Transverse colon (tissue), 4 donors: ENCODE measurements around the gene ACR. TPM values are rescaled to one million over a fixed set of nuclear protein-coding genes. Genes with fewer than 3 reads are reported as not detected.

Experiments
- DNase-seq: peaks from one replicate; pipeline ENCODE4 v3.0.0-alpha.2; 2019
- H3K27ac ChIP-seq, 4 donors: fragments of 200-600 bp; sonication (generic); 2 replicates each; pipeline ENCODE4 v1.5.1; 2016 to 2018; ENCODE audit warnings: inconsistent platforms in 4 of 4
- H3K27me3 ChIP-seq: fragments of 200-600 bp; sonication (generic); 2 replicates; pipeline ENCODE4 v1.5.1; 2017; ENCODE audit warnings: inconsistent platforms
- H3K36me3 ChIP-seq, 4 donors: fragments of 200-600 bp; sonication (generic); 2 replicates each; pipeline ENCODE4 v1.5.1; 2017 to 2019; ENCODE audit warnings: inconsistent platforms in 4 of 4
- H3K4me1 ChIP-seq, 4 donors: fragments of 200-600 bp; sonication (generic); 2 replicates each; pipeline ENCODE4 v1.5.1; 2017 to 2020; ENCODE audit warnings: inconsistent platforms in 4 of 4
- H3K4me3 ChIP-seq, 4 donors: fragments of 200-600 bp; sonication (generic); 1 replicate in 1 of 4; 2 replicates in 3 of 4; pipeline versions ENCODE4 v1.5.1 to v1.6.1; 2017 to 2019; ENCODE audit warnings: inconsistent platforms in 4 of 4
- H3K9me3 ChIP-seq, 2 donors: fragments of 200-600 bp; sonication (generic); 2 replicates each; pipeline ENCODE4 v1.5.1; 2017 to 2019; ENCODE audit warnings: inconsistent platforms in 2 of 2
- CTCF ChIP-seq, 5 experiments: fragments of 200-600 bp in 3 of 5; fragments of 450-650 bp in 2 of 5; sonication (generic) in 3 of 5; IDR thresholded peaks; 1 replicate in 2 of 5; 2 replicates in 3 of 5; pipeline ENCODE4 v1.5.1; 2016 to 2017; ENCODE audit warnings: antibody characterized with exemption in 5 of 5, inconsistent platforms in 3 of 5, mild to moderate bottlenecking in 2 of 5, moderate library complexity in 1 of 5
- EP300 ChIP-seq: sonication (generic); formaldehyde crosslinking; IDR thresholded peaks from one replicate; pipeline ENCODE4 v1.6.1; 2017; ENCODE audit warnings: antibody characterized with exemption, low read depth
- POLR2A ChIP-seq: fragments of 450-650 bp; IDR thresholded peaks from one replicate; pipeline ENCODE4 v1.6.1; 2016; ENCODE audit warnings: antibody characterized with exemption, mild to moderate bottlenecking, moderate library complexity
- POLR2AphosphoS5 ChIP-seq, 3 donors: sonication (generic); formaldehyde crosslinking; IDR thresholded peaks; one replicate each; pipeline ENCODE4 v1.6.1; 2016; ENCODE audit warnings: antibody characterized with exemption in 3 of 3
- WGBS, 2 donors: methylation state at CpG; one replicate each; pipeline ENCODE4 v1.1.5; 2018; ENCODE audit warnings: low coverage in 1 of 2; 5-methylcytosine and 5-hydroxymethylcytosine counted together
- in situ Hi-C, 4 donors: fragments of 200-750 bp; cut with MboI; loops; one replicate each; pipeline versions ENCODE4 v1.15.0 to v1.15.1; 2017; ENCODE audit warnings: low sequenced_read_pairs in 3 of 4, low pct_ligation_motif_present in 1 of 4, low pct_unique_long_range_greater_than_20kb in 1 of 4
- intact Hi-C: fragments of 100-400 bp; cut with DNase I; formaldehyde crosslinking; loops from one replicate; pipeline ENCODE4 v1.15.1; 2023; ENCODE audit warnings: low total_unique reads
- total RNA-seq, 4 donors: library from RNA; depleted of rRNA; stranded (reverse); fragments of >200 nt; gene quantifications; one replicate each; pipeline ENCODE4 v1.1.0, GENCODE V29; 2016

ACR gene
- total RNA-seq, 4 donors from 2014 or later: not detected

DNA sequence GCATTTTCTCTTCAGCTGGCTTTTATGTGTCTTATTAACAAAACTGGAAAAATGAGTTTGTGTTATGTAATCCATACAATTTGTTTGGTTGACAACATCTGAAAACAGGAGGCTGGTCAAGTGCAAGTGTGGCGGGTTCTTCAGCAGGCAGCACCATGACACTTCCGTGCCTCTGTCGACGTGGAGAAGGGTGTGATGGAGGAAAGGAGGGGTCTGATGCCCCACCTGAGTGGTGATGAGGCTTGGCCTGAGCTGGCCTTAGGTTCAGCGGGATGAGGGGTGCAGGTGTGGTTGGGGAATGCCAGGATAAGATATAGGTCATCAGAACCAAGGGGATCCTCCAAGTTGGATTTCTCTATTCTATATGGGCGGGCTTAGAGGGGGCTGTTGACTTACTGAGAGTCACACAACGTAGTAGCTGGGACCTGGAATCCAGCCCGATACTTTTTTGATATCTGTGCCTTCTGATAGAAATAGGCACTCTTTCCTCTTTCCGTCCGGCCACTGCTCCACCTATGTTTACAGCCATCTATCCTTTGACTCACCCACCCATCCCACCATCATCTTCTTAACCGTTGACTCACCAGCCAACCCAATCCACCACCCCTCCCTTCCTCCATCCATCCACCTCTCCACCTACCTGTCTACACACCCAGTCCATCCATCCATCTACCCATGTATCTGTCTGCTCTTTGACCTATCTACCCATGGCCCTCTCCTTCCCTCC lies 36.4 kb upstream of the ACR start:
- Histone ChIP-seq H3K9me3 (no peaks in the 10 kb centered on the region), H3K36me3 (no peaks in the 10 kb centered on the region), H3K27ac (no peak overlapping the region), H3K4me1 (peaks cover 0 to 17% (median 8%) of the 10 kb centered on the region in 4 donors), H3K27me3 (no peaks in the 10 kb centered on the region), H3K4me3 (no peak overlapping the region)
- intact Hi-C loops: no loop called here
- no peak for DNase-seq
- WGBS, 2 donors: 59 to 78% methylated on average over 5 to 11 of the region's 11 CpGs
- TF ChIP-seq EP300 (no peak), CTCF (IDR thresholded peaks at IDR 0.05) (no peak), POLR2AphosphoS5 (IDR thresholded peaks at IDR 0.05) (no peak), POLR2A (no peak)
- in situ Hi-C loops: no loop called here

DNA sequence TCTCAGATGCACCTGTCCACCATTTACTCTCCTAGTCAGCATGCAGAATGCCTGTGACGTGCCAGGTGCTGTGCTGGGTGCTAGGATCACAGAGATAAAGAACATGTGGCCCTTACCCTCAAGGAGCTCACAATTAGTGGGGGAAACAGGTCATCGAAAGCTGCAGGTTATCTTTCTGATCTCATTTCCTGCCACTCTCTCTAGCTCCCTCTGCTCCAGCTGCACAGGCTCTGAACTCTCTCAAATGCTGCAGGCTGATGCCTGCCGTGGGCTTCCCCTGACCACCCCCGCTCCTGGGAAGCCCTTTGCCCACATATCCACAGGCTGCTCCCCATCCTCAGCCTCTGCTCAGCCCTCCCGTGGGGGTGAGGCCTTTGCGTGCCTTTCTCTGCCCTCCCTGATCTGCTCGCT lies 35.7 kb upstream of the ACR start:
- 69% methylated on average over 7 of the region's 7 CpGs; no CpG with 5 or more reads in 1 of the 2 donors for WGBS, 2 donors
- Histone ChIP-seq H3K4me1 (peaks cover 0 to 11% (median 6%) of the 10 kb centered on the region in 4 donors), H3K9me3 (no peaks in the 10 kb centered on the region), H3K4me3 (no peak overlapping the region), H3K27me3 (no peaks in the 10 kb centered on the region), H3K36me3 (no peaks in the 10 kb centered on the region), H3K27ac (no peak overlapping the region)
- TF ChIP-seq CTCF (IDR thresholded peaks at IDR 0.05) (no peak), POLR2AphosphoS5 (IDR thresholded peaks at IDR 0.05) (no peak), POLR2A (no peak), EP300 (no peak)
- in situ Hi-C loops (no loop called here), intact Hi-C loops (no loop called here)
- no peak for DNase-seq

DNA sequence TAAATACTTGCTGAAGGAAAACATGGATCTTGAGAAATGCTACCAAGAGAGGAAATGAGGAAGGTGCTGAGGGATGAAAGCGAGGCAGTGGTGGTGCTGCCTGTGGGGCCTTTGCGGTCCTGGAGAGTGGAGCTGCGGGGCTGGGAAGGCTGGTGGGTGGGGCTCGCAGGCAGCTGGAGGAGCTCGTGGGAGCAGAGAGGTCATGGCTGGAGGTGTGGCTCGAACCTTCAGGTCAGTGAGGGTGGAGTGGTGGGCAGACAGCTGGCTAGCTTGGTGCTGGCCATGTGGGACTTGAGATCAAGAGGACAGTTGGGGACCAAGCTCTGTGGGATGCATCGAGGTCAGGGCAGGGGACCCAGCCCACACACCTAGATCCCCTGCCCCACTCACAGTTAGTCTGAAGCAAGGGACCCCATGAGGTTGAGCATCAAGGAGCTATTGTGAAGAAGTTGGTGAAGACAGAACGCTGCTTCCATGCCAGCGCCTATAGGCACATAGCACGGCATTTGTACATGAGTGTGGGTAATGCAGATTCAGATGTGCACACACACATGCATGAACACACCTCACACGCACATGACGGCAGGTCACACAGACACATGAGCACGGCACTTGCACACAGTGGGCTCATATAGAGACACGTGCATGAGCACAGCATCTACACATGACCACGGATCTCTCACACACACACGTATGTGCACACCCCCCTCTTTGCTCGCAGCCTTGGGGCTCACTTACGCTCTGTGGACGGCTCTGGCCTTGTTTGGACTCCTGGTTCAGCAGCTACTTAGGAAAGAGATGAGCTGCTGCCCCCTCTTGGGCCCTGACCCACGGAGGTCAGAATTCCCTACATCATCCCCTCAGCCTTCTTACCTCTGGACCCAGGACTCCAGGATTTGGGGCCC lies 34.9 kb upstream of the ACR start:
- Histone ChIP-seq H3K4me1 (peaks cover 0 to 7% (median 2%) of the 10 kb centered on the region in 4 donors), H3K4me3 (no peak overlapping the region), H3K36me3 (no peaks in the 10 kb centered on the region), H3K27me3 (no peaks in the 10 kb centered on the region), H3K9me3 (no peaks in the 10 kb centered on the region), H3K27ac (no peak overlapping the region)
- no peak for DNase-seq
- no peak for TF ChIP-seq CTCF (IDR thresholded peaks at IDR 0.05)
- no peak for TF ChIP-seq EP300
- TF ChIP-seq POLR2A: no peak
- no peak for TF ChIP-seq POLR2AphosphoS5 (IDR thresholded peaks at IDR 0.05)
- in situ Hi-C loops: no loop called here
- intact Hi-C loops: no loop called here
- WGBS, 2 donors: 83 to 92% methylated on average over 4 to 20 of the region's 20 CpGs
